ENCODE results near the gene HIC2.
"Not testable (repeated sequence)": the region's sequence is repeated elsewhere in the genome, so short reads cannot be mapped to it uniquely, and the experiment has no call there.

- not testable (repeated sequence) for TF ChIP-seq EZH2 (IDR thresholded peaks at IDR 0.05; ENCODE audit: insufficient read depth, poor library complexity, severe bottlenecking); EZH2phosphoT487 (IDR thresholded peaks at IDR 0.05; ENCODE audit: insufficient read depth, low read depth)
Measured at GRCh38 chr22:21467337-21468193, 50.4 kb downstream of the HIC2 start, which contains the start of gene TMEM191C.

Data from GM23248 (cell line).